RCC 7860 (cell line): ENCODE measurements around the gene OTP.

Experiments used
- DNase-seq: peaks from one replicate; pipeline ENCODE4 v3.0.0-alpha.2; 2015; ENCODE audit warnings: low spot score
- FAIRE-seq: peaks from 2 replicates; lab custom pipeline; 2012; peaks lifted over from hg19 to GRCh38; lab: Jason Lieb, UNC

Gene OTP

GRCh38 chr5:77640589-77641396, 2.3 kb upstream of the OTP start:
- no peak for FAIRE-seq
- no peak for DNase-seq

- no peak for FAIRE-seq
- no peak for DNase-seq
These were observed 504 bp upstream of the OTP start for GRCh38 chr5:77638763-77639671.

- DNase-seq = no peak
- no peak for FAIRE-seq
These were observed 1.1 kb downstream of the OTP start for GRCh38 chr5:77637170-77637997.

- DNase-seq = no peak
- FAIRE-seq = no peak
These were observed 1.8 kb downstream of the OTP start for GRCh38 chr5:77636641-77637169.

GRCh38 chr5:77635917-77636640, 2.4 kb downstream of the OTP start:
- DNase-seq = no peak
- no peak for FAIRE-seq

GRCh38 chr5:77635067-77635916, 3.2 kb downstream of the OTP start:
- DNase-seq (no peak), FAIRE-seq (no peak)

- DNase-seq (no peak), FAIRE-seq (no peak)
These were observed 4.8 kb downstream of the OTP start for GRCh38 chr5:77633709-77634108.

- DNase-seq (no peak), FAIRE-seq (no peak)
These were observed 5.3 kb downstream of the OTP start for GRCh38 chr5:77633207-77633675.

- FAIRE-seq = no peak
These were observed 5.8 kb downstream of the OTP start for GRCh38 chr5:77632526-77633206.

GRCh38 chr5:77630114-77630680, 8.3 kb downstream of the OTP start:
- DNase-seq (no peak), FAIRE-seq (no peak)

More at GRCh38 chr5:77632526-77633206, 5.8 kb downstream of the OTP start:
- DNase-seq = no peak

GRCh38 chr5:77629509-77630113, 8.9 kb downstream of the OTP start:
- DNase-seq (no peak), FAIRE-seq (no peak)

GRCh38 chr5:77628840-77629508, 9.5 kb downstream of the OTP start:
- FAIRE-seq (no peak), DNase-seq (no peak)

- no peak for FAIRE-seq
- DNase-seq = no peak
These were observed 10.4 kb downstream of the OTP start for GRCh38 chr5:77627869-77628674.

- no peak for DNase-seq
- no peak for FAIRE-seq
These were observed 15.2 kb downstream of the OTP start for GRCh38 chr5:77623203-77623740.

- DNase-seq (no peak), FAIRE-seq (no peak)
These were observed 17.1 kb downstream of the OTP start for GRCh38 chr5:77621440-77621839.

GRCh38 chr5:77620405-77620804, 18.1 kb downstream of the OTP start:
- DNase-seq = no peak
- no peak for FAIRE-seq
